Body of pancreas (tissue), 4 donors: ENCODE data around the gene FAM151A. TPM values are rescaled to one million over a fixed set of nuclear protein-coding genes. Genes with fewer than 3 reads are reported as not detected.

ENCODE experiments used
- ATAC-seq: fragments of 150-250 bp; one replicate; pipeline ENCODE4 v1.9.1; 2016
- DNase-seq, 4 donors: peaks; one replicate each; pipeline ENCODE4 v3.0.0-alpha.2; 2019
- H3K27ac ChIP-seq, 4 donors: fragments of 200-600 bp; sonication (generic); 1 replicate in 3 of 4; 2 replicates in 1 of 4; pipeline versions ENCODE4 v1.5.1 to v1.6.1; 2016 to 2019; ENCODE audit warnings: mild to moderate bottlenecking in 1 of 4, mixed read lengths in 1 of 4, moderate library complexity in 1 of 4
- H3K27me3 ChIP-seq, 2 donors: fragments of 200-600 bp; sonication (generic); one replicate each; pipeline ENCODE4 v1.6.0; 2016; ENCODE audit warnings: mild to moderate bottlenecking in 1 of 2
- H3K36me3 ChIP-seq, 2 donors: fragments of 200-600 bp; sonication (generic); replicated peaks in 1 of 2; 2 replicates each; pipeline ENCODE4 v1.5.1; 2016; ENCODE audit warnings: low read depth in 2 of 2; ENCODE audit not compliant: insufficient read depth in 1 of 2
- H3K4me1 ChIP-seq: fragments of 200-600 bp; sonication (generic); one replicate; pipeline ENCODE4 v1.6.0; 2016
- H3K4me3 ChIP-seq, 2 donors: fragments of 200-600 bp; sonication (generic); 1 replicate in 1 of 2; 2 replicates in 1 of 2; pipeline ENCODE4 v1.5.1; 2016 to 2019
- H3K9me3 ChIP-seq, 3 donors: fragments of 200-600 bp; sonication (generic); 1 replicate in 2 of 3; 2 replicates in 1 of 3; pipeline ENCODE4 v1.5.1; 2016
- POLR2A ChIP-seq, 3 donors: fragments of 450-650 bp; IDR thresholded peaks; one replicate each; pipeline ENCODE4 v1.6.1; 2016; ENCODE audit warnings: antibody characterized with exemption in 3 of 3, mild to moderate bottlenecking in 2 of 3
- WGBS, 2 donors: methylation state at CpG; one replicate each; pipeline ENCODE4 v1.1.5; 2017; 5-methylcytosine and 5-hydroxymethylcytosine counted together
- intact Hi-C: fragments of 100-400 bp; cut with DNase I; formaldehyde crosslinking; loops from one replicate; pipeline ENCODE4 v1.15.1; 2023
- total RNA-seq, 2 donors: library from RNA; depleted of rRNA; stranded (reverse); fragments of >200 nt; gene quantifications; one replicate each; pipeline ENCODE4 v1.1.0, GENCODE V29; 2016
- TF ChIP-seq, protein P1 (sequence below), 7 experiments: fragments of 450-650 bp in 4 of 7; fragments of 200-600 bp in 3 of 7; sonication (generic) in 3 of 7; IDR thresholded peaks; one replicate each; pipeline ENCODE4 v1.5.1; 2016 to 2019; ENCODE audit warnings: antibody characterized with exemption in 7 of 7

The FAM151A gene
- total RNA-seq, 2 donors from 2014 or later: not detected

DNA sequence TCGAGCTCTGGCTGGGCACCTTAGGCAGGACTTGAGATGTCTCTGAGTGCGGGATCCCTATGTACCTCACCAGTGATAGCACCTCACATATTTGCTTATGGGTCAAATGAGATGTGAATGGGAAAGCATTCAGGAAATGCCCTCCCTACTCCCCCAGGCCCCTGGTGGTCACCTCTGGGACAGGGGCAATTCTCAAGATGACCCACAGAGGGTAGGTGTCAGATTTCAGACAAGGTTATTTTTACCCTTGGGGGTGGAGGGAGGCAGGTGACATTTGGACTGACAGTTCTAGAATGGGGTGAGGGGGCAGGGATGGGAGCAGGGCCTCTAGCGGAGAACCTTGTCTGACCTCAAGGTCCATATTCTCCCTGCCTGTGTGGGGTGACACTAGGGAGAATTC is 48.2 kb downstream of the FAM151A start:
- 90% methylated on average over 3 of the region's 3 CpGs for WGBS, 2 donors
- H3K4me3 ChIP-seq: no peak overlapping the region
- TF ChIP-seq, protein P1, sequence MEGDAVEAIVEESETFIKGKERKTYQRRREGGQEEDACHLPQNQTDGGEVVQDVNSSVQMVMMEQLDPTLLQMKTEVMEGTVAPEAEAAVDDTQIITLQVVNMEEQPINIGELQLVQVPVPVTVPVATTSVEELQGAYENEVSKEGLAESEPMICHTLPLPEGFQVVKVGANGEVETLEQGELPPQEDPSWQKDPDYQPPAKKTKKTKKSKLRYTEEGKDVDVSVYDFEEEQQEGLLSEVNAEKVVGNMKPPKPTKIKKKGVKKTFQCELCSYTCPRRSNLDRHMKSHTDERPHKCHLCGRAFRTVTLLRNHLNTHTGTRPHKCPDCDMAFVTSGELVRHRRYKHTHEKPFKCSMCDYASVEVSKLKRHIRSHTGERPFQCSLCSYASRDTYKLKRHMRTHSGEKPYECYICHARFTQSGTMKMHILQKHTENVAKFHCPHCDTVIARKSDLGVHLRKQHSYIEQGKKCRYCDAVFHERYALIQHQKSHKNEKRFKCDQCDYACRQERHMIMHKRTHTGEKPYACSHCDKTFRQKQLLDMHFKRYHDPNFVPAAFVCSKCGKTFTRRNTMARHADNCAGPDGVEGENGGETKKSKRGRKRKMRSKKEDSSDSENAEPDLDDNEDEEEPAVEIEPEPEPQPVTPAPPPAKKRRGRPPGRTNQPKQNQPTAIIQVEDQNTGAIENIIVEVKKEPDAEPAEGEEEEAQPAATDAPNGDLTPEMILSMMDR (IDR thresholded peaks at IDR 0.05): no peak
- TF ChIP-seq POLR2A (IDR thresholded peaks at IDR 0.05): no peak
- H3K4me1 ChIP-seq: peaks cover 7% of the 10 kb centered on the region
- no peaks in the 10 kb centered on the region for H3K9me3 ChIP-seq
- no peak overlapping the region for H3K27ac ChIP-seq
- intact Hi-C loops: no loop called here
- DNase-seq: no peak
- no peaks in the 10 kb centered on the region for H3K27me3 ChIP-seq
- no peak for ATAC-seq
- no peaks in the 10 kb centered on the region for H3K36me3 ChIP-seq

DNA sequence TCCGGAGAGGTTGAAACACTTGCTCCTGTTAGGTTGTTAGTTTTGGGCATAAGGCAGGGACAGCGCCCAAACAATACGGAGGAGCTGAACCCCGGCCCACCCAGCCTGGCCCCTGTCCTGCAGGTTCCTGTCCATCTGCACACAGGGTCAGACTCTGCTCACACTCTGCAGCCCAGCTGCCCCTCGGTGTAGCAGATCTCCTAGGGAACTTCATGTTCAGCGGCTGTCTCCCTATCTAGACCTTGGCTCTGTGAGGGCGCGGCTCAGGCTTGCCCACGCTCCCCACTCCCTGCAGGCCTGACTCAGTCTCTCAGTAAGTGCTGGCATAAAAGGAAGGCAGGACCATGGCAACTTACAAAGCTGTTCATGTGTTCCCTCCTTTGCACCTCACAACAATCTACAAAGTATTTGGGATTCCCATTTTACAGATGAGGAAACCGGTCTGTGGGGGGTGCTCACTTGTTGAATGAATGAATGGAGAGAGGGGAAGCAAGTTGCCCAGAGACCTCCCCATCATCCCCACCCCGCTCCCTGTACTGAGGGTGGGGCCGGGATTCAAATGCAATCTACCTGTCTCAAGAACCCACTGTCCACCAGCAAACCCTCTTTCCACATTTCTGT is 49.1 kb downstream of the FAM151A start:
- Histone ChIP-seq H3K4me3 (no peak overlapping the region), H3K9me3 (no peaks in the 10 kb centered on the region), H3K27me3 (no peaks in the 10 kb centered on the region), H3K27ac (no peak overlapping the region), H3K4me1 (peaks cover 7% of the 10 kb centered on the region), H3K36me3 (no peaks in the 10 kb centered on the region)
- intact Hi-C loops: no loop called here
- TF ChIP-seq, protein P1 (IDR thresholded peaks at IDR 0.05): no peak
- TF ChIP-seq POLR2A (IDR thresholded peaks at IDR 0.05): no peak
- WGBS, 2 donors: 93 to 95% methylated on average over 10 to 12 of the region's 12 CpGs
- ATAC-seq (no peak), DNase-seq (no peak)

DNA sequence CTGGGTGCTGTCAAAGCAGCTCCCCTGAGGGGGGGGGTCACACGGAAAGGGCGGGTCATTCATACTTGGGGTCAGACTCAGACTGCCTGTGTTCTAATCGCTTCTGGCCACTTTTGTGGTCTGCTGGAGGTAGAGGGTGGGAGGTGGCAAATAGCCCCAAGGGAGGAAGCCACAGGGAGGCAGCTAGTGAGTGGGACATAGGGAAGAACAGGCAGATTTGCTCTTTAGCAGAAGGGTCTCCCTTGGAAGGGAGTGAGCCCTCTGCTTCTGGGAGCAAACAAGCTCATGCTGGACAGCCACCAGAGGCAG is 50.8 kb downstream of the FAM151A start:
- H3K9me3 ChIP-seq: no peaks in the 10 kb centered on the region
- H3K36me3 ChIP-seq: no peaks in the 10 kb centered on the region
- H3K4me3 ChIP-seq: no peak overlapping the region
- no peak for ATAC-seq
- TF ChIP-seq, protein P1 (IDR thresholded peaks at IDR 0.05): no peak
- TF ChIP-seq POLR2A (IDR thresholded peaks at IDR 0.05): no peak
- no peak for DNase-seq
- H3K4me1 ChIP-seq: no peaks in the 10 kb centered on the region
- H3K27me3 ChIP-seq: no peaks in the 10 kb centered on the region
- no peak overlapping the region for H3K27ac ChIP-seq
- intact Hi-C loops: no loop called here
- WGBS, 2 donors: 52 to 81% methylated on average over 3 of the region's 3 CpGs

DNA sequence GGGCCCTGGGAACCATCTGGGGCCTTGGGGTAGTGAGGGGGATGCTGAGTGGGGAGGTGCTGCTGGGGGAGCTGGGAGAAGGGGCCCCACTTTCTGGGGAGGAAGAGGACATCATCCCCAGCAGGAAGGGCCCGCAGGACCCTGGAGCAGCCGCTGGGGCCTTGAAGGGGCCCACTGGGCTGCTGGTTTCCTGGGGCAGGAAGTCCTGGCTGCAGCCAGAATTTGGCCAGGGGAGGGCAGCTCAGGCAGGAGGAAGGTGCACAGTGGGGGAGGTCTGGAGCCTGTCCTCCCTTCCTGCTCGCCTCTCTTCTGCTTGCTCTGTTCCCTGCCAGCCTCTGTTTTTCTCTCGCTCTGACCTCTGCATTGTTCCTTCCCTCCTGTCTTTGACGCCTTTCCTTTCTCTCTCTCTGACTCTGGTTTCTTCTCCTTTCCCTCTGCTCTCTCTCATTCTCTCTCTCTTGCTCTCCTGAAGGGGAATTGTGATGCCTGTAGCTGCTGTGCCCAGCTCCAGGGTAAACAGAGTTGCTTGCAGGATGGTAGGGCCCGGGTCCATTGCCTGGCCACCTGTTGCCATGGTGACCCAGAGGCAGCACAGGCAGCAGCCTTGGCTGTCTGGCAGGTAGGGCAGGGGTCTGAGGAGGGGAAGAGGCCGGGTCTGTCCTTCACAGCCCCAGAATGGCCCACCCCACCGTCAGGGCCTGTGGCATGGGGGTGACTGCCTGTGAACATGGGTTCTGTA is 51.4 kb downstream of the FAM151A start:
- TF ChIP-seq, protein P1 (IDR thresholded peaks at IDR 0.05): no peak
- TF ChIP-seq POLR2A (IDR thresholded peaks at IDR 0.05): no peak
- DNase-seq: no peak
- no peak overlapping the region for H3K27ac ChIP-seq

DNA sequence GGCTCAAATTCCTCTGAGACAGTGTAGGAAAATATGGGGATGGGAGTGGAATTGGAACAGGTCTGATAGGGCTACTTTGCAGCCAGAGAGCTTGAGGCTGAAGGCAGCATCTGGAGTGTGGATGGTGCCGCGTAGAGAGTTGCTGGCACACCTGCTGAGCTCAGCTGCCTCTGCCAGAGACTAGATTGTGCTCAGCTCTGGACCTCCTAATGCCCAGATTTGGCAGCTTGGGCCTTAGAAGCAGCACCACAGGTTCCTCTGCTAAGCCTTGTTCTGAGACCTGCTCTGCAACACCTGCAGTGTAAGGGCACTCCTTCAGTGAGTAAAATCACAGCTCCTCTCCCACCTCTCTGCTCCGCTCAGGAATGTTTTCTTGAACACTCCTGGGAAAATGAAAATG is 52.0 kb downstream of the FAM151A start:
- no peak for TF ChIP-seq POLR2A (IDR thresholded peaks at IDR 0.05)
- TF ChIP-seq, protein P1 (IDR thresholded peaks at IDR 0.05): no peak
- no peak for ATAC-seq
- Histone ChIP-seq H3K4me3 (no peak overlapping the region), H3K27ac (no peak overlapping the region), H3K27me3 (no peaks in the 10 kb centered on the region), H3K9me3 (no peaks in the 10 kb centered on the region), H3K4me1 (no peaks in the 10 kb centered on the region), H3K36me3 (no peaks in the 10 kb centered on the region)
- no peak for DNase-seq
- intact Hi-C loops: no loop called here
- 83 to 95% methylated on average over 3 of the region's 3 CpGs for WGBS, 2 donors

More for the DNA sequence above, 51.4 kb downstream of the FAM151A start:
- no peaks in the 10 kb centered on the region for H3K36me3 ChIP-seq
- intact Hi-C loops: no loop called here
- 50 to 80% methylated on average over 7 to 8 of the region's 8 CpGs for WGBS, 2 donors
- no peaks in the 10 kb centered on the region for H3K4me1 ChIP-seq
- no peaks in the 10 kb centered on the region for H3K9me3 ChIP-seq
- ATAC-seq: no peak
- H3K27me3 ChIP-seq: no peaks in the 10 kb centered on the region
- H3K4me3 ChIP-seq: no peak overlapping the region
